Measurements from ENCODE around the gene GPC5. TPM values are rescaled to one million over a fixed set of nuclear protein-coding genes. Genes with fewer than 3 reads are reported as not detected.
"Not testable (repeated sequence)": the region's sequence is repeated elsewhere in the genome, so short reads cannot be mapped to it uniquely, and the experiment has no call there.

Gene GPC5
- total and polyA plus RNA-seq, 9 of the 15 experiments (the other 6 are each of a cell fraction or from before 2014, with no cell fraction given) = 0.18 to 0.27 TPM; not detected in 7

GRCh38 chr13:91674347-91674746, 275.9 kb downstream of the GPC5 start:
- intact Hi-C loops (cut with micrococcal nuclease) = not testable (repeated sequence)
- TF ChIP-seq FOXJ2 (tag; IDR thresholded peaks at IDR 0.05) (0 out of 2 replicates have a peak, but pooled peaks have one; percentile 27), ZNF445 (CRISPR knock-in tag; IDR thresholded peaks at IDR 0.05; ENCODE audit: low read depth) (0 out of 2 replicates have a peak, but pooled peaks have one; percentile 52), CREB5 (CRISPR knock-in tag; IDR thresholded peaks at IDR 0.05) (peak; percentile 47; the same call in 1 of the 2 replicates), MTF1 (CRISPR knock-in tag; IDR thresholded peaks at IDR 0.05; ENCODE audit: borderline replicate concordance) (peak; percentile 91), PPARD (CRISPR knock-in tag; IDR thresholded peaks at IDR 0.05) (peak; percentile 71; the same call in 1 of the 2 replicates), HOXB6 (CRISPR knock-in tag; IDR thresholded peaks at IDR 0.05; ENCODE audit: borderline replicate concordance) (peak; percentile 93), KLF6 (CRISPR knock-in tag; IDR thresholded peaks at IDR 0.05; ENCODE audit: borderline replicate concordance) (peak; percentile 53; the same call in 1 of the 2 replicates), NFIX (CRISPR knock-in tag; IDR thresholded peaks at IDR 0.05; ENCODE audit: low read depth) (peak; percentile 88), ZNF76 (CRISPR knock-in tag; IDR thresholded peaks at IDR 0.05; ENCODE audit: borderline replicate concordance) (0 out of 2 replicates have a peak, but pooled peaks have one; percentile 76), ZNF449 (CRISPR knock-in tag; IDR thresholded peaks at IDR 0.05) (peak; percentile 90), ZFP30 (CRISPR knock-in tag; IDR thresholded peaks at IDR 0.05; ENCODE audit: borderline replicate concordance) (0 out of 2 replicates have a peak, but pooled peaks have one; percentile 70), ZNF707 (CRISPR knock-in tag; conservative IDR thresholded peaks at IDR 0.05) (peak; percentile 85), ZNF3 (CRISPR knock-in tag; IDR thresholded peaks at IDR 0.05) (0 out of 2 replicates have a peak, but pooled peaks have one; percentile 74)
- TF ChIP-seq, protein P1, sequence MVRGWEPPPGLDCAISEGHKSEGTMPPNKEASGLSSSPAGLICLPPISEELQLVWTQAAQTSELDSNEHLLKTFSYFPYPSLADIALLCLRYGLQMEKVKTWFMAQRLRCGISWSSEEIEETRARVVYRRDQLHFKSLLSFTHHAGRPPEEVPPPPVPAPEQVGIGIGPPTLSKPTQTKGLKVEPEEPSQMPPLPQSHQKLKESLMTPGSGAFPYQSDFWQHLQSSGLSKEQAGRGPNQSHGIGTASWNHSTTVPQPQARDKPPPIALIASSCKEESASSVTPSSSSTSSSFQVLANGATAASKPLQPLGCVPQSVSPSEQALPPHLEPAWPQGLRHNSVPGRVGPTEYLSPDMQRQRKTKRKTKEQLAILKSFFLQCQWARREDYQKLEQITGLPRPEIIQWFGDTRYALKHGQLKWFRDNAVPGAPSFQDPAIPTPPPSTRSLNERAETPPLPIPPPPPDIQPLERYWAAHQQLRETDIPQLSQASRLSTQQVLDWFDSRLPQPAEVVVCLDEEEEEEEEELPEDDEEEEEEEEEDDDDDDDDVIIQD (CRISPR knock-in tag; IDR thresholded peaks at IDR 0.05) = peak; percentile 70; the same call in 1 of the 2 replicates
- TF ChIP-seq, protein P2, sequence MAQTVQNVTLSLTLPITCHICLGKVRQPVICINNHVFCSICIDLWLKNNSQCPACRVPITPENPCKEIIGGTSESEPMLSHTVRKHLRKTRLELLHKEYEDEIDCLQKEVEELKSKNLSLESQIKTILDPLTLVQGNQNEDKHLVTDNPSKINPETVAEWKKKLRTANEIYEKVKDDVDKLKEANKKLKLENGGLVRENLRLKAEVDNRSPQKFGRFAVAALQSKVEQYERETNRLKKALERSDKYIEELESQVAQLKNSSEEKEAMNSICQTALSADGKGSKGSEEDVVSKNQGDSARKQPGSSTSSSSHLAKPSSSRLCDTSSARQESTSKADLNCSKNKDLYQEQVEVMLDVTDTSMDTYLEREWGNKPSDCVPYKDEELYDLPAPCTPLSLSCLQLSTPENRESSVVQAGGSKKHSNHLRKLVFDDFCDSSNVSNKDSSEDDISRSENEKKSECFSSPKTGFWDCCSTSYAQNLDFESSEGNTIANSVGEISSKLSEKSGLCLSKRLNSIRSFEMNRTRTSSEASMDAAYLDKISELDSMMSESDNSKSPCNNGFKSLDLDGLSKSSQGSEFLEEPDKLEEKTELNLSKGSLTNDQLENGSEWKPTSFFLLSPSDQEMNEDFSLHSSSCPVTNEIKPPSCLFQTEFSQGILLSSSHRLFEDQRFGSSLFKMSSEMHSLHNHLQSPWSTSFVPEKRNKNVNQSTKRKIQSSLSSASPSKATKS (CRISPR knock-in tag; IDR thresholded peaks at IDR 0.05) = peak; percentile 72; the same call in 1 of the 2 replicates

More at GRCh38 chr13:91674347-91674746, 275.9 kb downstream of the GPC5 start:
- H3K4me2 ChIP-seq (ENCODE audit: insufficient read depth, low read length); H4K20me1 ChIP-seq (replicated peaks; ENCODE audit: control insufficient read depth, insufficient read depth, low read length); FAIRE-seq; POLR2A ChIA-PET; H3K9me1 ChIP-seq (ENCODE audit: control insufficient read depth, insufficient read depth, low read length); H3K9ac ChIP-seq (ENCODE audit: insufficient read depth in 1 of 2, low read depth in 2 of 2, low read length in 2 of 2); H2AFZ ChIP-seq (ENCODE audit: low read depth, low read length); H3K4me1 ChIP-seq (replicated peaks in 1 of 2; ENCODE audit: control insufficient read depth in 2 of 2, insufficient read depth in 2 of 2, low read length in 2 of 2); CTCF ChIA-PET (ENCODE audit: low intra/inter-chr PET ratio); in situ Hi-C loops (cut with MboI); H3K79me2 ChIP-seq (ENCODE audit: control insufficient read depth, insufficient read depth, low read length); H3K9me3 ChIP-seq (replicated peaks; ENCODE audit: control insufficient read depth, insufficient read depth, low read depth, low read length); DNase-seq (ENCODE audit: extremely low read depth in 1 of 4, low spot score in 3 of 4); H3K27me3 ChIP-seq (ENCODE audit: control insufficient read depth in 2 of 2, insufficient read depth in 2 of 2, low read length in 2 of 2); H3K36me3 ChIP-seq (ENCODE audit: control insufficient read depth, insufficient read depth, low read length); ATAC-seq; H3K4me3 ChIP-seq; BruUV-seq (replicated peaks); H3K27ac ChIP-seq (ENCODE audit: extremely low read depth, low read depth, low read length): not testable (repeated sequence)
- 70% methylated on average over 15 of the region's 15 CpGs for WGBS (ENCODE audit: insufficient coverage, low coverage, missing lambda C conversion rate)
